ENCODE results near the gene TMEM131L.
"Not testable (repeated sequence)": the region's sequence is repeated elsewhere in the genome, so short reads cannot be mapped to it uniquely, and the experiment has no call there.

The TMEM131L gene

GRCh38 chr4:153643406-153644383, 177.5 kb downstream of the TMEM131L start:
- no peak for DNase-seq (ENCODE audit: low read depth in 3 of 3, low spot score in 1 of 3)

- DNase-seq (ENCODE audit: low read depth in 3 of 3, low spot score in 1 of 3): no peak
Observed at GRCh38 chr4:153645183-153645582, 179.0 kb downstream of the TMEM131L start.

GRCh38 chr4:153646261-153646660, 180.1 kb downstream of the TMEM131L start:
- no peak for DNase-seq (ENCODE audit: low read depth in 3 of 3, low spot score in 1 of 3)

- no peak for DNase-seq (ENCODE audit: low read depth in 3 of 3, low spot score in 1 of 3)
Observed at GRCh38 chr4:153646978-153647377, 180.8 kb downstream of the TMEM131L start.

- DNase-seq (ENCODE audit: low read depth in 3 of 3, low spot score in 1 of 3): no peak
Observed at GRCh38 chr4:153647975-153648374, 181.8 kb downstream of the TMEM131L start.

- no peak for DNase-seq (ENCODE audit: low read depth in 3 of 3, low spot score in 1 of 3)
Observed at GRCh38 chr4:153649572-153649991, 183.4 kb downstream of the TMEM131L start.

GRCh38 chr4:153651116-153651515, 185.0 kb downstream of the TMEM131L start:
- no peak for DNase-seq (ENCODE audit: low read depth in 3 of 3, low spot score in 1 of 3)

- peak in 1 of 3 donors; percentile 22 for DNase-seq (ENCODE audit: low read depth in 3 of 3, low spot score in 1 of 3)
Observed at GRCh38 chr4:153651587-153651986, 185.4 kb downstream of the TMEM131L start.

GRCh38 chr4:153652051-153652784, 186.1 kb downstream of the TMEM131L start:
- no peak for DNase-seq (ENCODE audit: low read depth in 3 of 3, low spot score in 1 of 3)

GRCh38 chr4:153655002-153655541, 188.9 kb downstream of the TMEM131L start:
- DNase-seq (ENCODE audit: low read depth in 3 of 3, low spot score in 1 of 3): no peak

- DNase-seq (ENCODE audit: low read depth in 3 of 3, low spot score in 1 of 3): no peak
Observed at GRCh38 chr4:153655928-153656327, 189.8 kb downstream of the TMEM131L start.

- DNase-seq (ENCODE audit: low read depth in 3 of 3, low spot score in 1 of 3): no peak
Observed at GRCh38 chr4:153661215-153661822, 195.2 kb downstream of the TMEM131L start.

GRCh38 chr4:153661908-153662307, 195.7 kb downstream of the TMEM131L start:
- DNase-seq (ENCODE audit: low read depth in 3 of 3, low spot score in 1 of 3): no peak

GRCh38 chr4:153663667-153664066, 197.5 kb downstream of the TMEM131L start:
- no peak for DNase-seq (ENCODE audit: low read depth in 3 of 3, low spot score in 1 of 3)

- DNase-seq (ENCODE audit: low read depth in 3 of 3, low spot score in 1 of 3): not testable (repeated sequence)
Observed at GRCh38 chr4:153666505-153666904, 200.3 kb downstream of the TMEM131L start.

GRCh38 chr4:153668647-153669046, 202.5 kb downstream of the TMEM131L start:
- DNase-seq (ENCODE audit: low read depth in 3 of 3, low spot score in 1 of 3): no peak

GRCh38 chr4:153669838-153670237, 203.7 kb downstream of the TMEM131L start:
- no peak for DNase-seq (ENCODE audit: low read depth in 3 of 3, low spot score in 1 of 3)

- DNase-seq (ENCODE audit: low read depth in 3 of 3, low spot score in 1 of 3): no peak
Observed at GRCh38 chr4:153676486-153676885, 210.3 kb downstream of the TMEM131L start.

GRCh38 chr4:153676984-153677383, 210.8 kb downstream of the TMEM131L start:
- DNase-seq (ENCODE audit: low read depth in 3 of 3, low spot score in 1 of 3): no peak

- no peak for DNase-seq (ENCODE audit: low read depth in 3 of 3, low spot score in 1 of 3)
Observed at GRCh38 chr4:153679486-153679885, 213.3 kb downstream of the TMEM131L start.

- no peak for DNase-seq (ENCODE audit: low read depth in 3 of 3, low spot score in 1 of 3)
Observed at GRCh38 chr4:153683763-153684181, 217.6 kb downstream of the TMEM131L start.

Measured in stimulated activated CD4-positive, alpha-beta T cell treated with anti-CD3 and anti-CD28 coated beads, TNF-alpha, amount 100 ng/mL, for 1 hour (primary cell).